SH-SY5Y (cell line): ENCODE data around the gene ORAI2.

ENCODE experiments used
- GATA2 ChIP-seq: IDR thresholded peaks from 2 replicates; pipeline ENCODE4 v1.6.1; 2011; ENCODE audit warnings: mild to moderate bottlenecking, low read depth, low read length
- GATA3 ChIP-seq: IDR thresholded peaks from 2 replicates; pipeline ENCODE4 v1.6.1; 2011; ENCODE audit warnings: low read depth, mild to moderate bottlenecking, low read length, moderate library complexity

GRCh38 chr7:102436118-102436517 lies 2.7 kb downstream of the ORAI2 start:
- TF ChIP-seq GATA2 (no peak), GATA3 (no peak)
